SK-N-MC (cell line): ENCODE results near the gene LCN15.

Experiments used
- EZH2 ChIP-seq: fragments of 200-600 bp; sonication (generic); IDR thresholded peaks from one replicate; pipeline ENCODE4 v1.6.1; 2017; ENCODE audit warnings: antibody characterized with exemption
- FOXP2 ChIP-seq: optimal IDR thresholded peaks from 2 replicates; pipeline ENCODE3; 2011; ENCODE audit warnings: mild to moderate bottlenecking, moderate library complexity; ENCODE audit not compliant: insufficient read depth; ENCODE audit errors: extremely low read length, control extremely low read depth

GRCh38 chr9:136751814-136752213 lies 12.5 kb downstream of the LCN15 start:
- TF ChIP-seq EZH2, result no peak
- no peak for TF ChIP-seq FOXP2
